HG03571 (cell line): ENCODE measurements around the gene FMNL3.
"Not testable (repeated sequence)": the region's sequence is repeated elsewhere in the genome, so short reads cannot be mapped to it uniquely, and the experiment has no call there.

Source experiments
- ATAC-seq: cut with Tn5 transposase; IDR thresholded peaks from one replicate; pipeline ENCODE4 v1.9.1; 2021; ENCODE audit not compliant: unreplicated experiment

The FMNL3 gene

GRCh38 chr12:49632986-49633702 is 74.1 kb downstream of the FMNL3 start:
- no peak for ATAC-seq

GRCh38 chr12:49632401-49632800 is 74.8 kb downstream of the FMNL3 start:
- ATAC-seq: no peak

- no peak for ATAC-seq
These were observed 75.8 kb downstream of the FMNL3 start for GRCh38 chr12:49631336-49631907.

GRCh38 chr12:49627752-49628360 is 79.3 kb downstream of the FMNL3 start:
- no peak for ATAC-seq

DNA sequence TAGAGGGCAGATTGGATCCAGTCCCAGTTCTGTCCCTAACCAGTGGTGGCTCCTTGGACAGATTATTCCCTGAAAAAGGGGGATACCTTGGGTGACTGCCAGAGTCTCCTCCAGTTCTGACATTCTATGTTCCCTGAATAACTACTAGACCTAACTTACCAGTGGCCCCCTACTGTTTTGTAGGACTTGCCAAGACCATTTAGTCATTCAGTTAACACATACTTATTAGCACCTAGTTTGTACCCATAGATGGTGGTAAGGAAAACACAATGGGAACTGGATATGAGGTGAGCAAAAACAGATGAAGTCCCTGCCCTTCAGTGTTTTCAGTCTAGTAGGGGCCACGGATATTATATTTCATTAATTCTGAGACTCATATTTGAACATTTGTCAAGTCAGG is 80.4 kb downstream of the FMNL3 start:
- no peak for ATAC-seq

GRCh38 chr12:49626169-49626835 is 80.9 kb downstream of the FMNL3 start:
- no peak for ATAC-seq

- no peak for ATAC-seq
These were observed 82.2 kb downstream of the FMNL3 start for GRCh38 chr12:49624921-49625577.

GRCh38 chr12:49623142-49623904 is 83.9 kb downstream of the FMNL3 start, which contains the start of gene PRPF40B:
TSS of gene PRPF40B (plus strand) at chr12:49623561. CDS start at chr12:49623591, 30 bp downstream.
- ATAC-seq: peak; percentile 71

- peak; percentile 34 for ATAC-seq
These were observed 84.6 kb downstream of the FMNL3 start for GRCh38 chr12:49622501-49623141.

- no peak for ATAC-seq
These were observed 85.3 kb downstream of the FMNL3 start for GRCh38 chr12:49621651-49622500.

- no peak for ATAC-seq
These were observed 87.9 kb downstream of the FMNL3 start for GRCh38 chr12:49619286-49619685.

DNA sequence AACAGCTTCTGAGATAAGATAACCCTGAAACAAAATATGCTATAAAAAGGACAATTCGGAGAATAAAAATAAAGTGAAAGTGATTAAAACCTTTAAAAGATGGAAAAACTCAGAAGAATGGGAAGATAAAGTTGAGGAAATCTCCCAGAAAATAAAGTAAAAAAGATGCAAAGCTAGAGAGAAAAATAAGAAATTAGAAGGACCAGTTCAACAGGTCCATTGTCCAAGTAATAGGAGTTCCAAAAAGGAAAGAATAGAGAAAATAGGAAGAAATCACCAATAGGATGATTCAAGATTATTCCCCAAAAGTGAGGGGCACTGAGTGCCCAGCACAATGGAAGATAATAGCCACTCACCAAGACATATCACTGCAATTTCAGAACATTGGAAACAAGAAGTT is 88.6 kb downstream of the FMNL3 start:
- no peak for ATAC-seq

DNA sequence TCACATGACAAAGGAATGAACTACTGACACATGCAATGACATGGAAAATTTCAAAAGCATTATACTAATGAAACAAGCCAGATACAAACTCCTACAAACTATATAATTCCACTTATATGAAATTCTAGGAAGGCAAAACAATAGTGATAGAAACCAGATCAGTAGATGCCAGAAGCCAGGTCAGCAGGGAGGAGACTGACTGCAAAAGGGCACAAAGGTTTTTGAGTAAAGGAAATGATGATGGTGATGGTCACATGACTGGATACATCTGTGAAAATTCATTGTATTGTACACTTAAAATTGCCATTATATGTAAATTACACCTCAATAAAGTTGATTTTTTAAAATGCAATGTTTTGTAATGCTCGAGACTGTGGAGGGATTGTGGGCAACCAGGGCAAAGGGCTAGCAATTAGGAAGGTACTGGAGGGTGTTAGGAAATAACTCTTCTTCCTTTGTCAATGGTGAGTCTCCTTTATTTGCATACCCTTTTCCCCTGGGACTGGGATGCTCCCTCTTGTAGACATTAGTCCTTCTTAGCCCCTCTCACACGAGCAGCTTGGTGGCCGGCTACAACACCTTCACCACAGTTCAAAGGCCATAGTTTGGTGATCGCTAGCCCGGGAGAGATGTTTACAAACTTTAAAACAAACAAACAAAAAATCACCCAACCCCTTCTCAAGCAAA is 90.5 kb downstream of the FMNL3 start:
- ATAC-seq: no peak

DNA sequence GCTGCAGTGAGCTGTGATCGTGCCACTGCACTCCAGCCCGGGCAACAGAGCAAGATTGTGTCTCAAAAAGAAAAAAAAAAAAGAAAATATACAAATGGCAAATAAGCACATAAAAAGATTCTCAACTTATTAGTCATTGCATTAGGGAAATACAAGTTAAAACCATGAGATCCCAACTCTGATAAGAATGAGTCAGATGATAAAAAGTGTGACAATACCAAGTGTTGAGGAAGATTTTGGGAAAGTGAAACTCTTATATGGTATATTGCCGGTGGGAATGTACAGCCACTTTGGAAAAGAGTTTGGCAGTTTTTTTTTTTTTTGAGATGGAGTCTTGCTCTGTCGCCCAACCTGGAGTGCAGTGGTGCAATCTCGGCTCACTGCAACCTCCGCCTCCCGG is 91.5 kb downstream of the FMNL3 start:
- no peak for ATAC-seq

- no peak for ATAC-seq
These were observed 95.0 kb downstream of the FMNL3 start for GRCh38 chr12:49612210-49612609.

DNA sequence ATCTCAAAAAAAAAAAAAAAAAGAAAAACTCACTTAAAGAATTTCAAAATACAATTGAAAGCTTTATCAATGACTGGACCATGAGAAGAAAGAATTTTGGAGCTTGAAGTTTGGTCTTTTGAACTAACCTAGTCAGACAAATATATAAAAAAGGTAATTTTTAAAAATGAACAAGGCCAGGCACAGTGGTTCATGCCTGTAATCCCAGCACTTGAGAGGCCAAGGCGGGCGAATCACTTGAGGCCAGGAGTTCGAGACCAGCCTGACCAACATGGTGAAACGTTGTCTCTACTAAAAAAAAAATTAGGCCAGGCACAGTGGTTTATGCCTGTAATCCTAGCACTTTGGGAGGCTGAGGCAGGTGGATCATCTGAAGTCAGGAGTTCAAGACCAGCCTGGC is 96.4 kb downstream of the FMNL3 start:
- ATAC-seq: not testable (repeated sequence)

DNA sequence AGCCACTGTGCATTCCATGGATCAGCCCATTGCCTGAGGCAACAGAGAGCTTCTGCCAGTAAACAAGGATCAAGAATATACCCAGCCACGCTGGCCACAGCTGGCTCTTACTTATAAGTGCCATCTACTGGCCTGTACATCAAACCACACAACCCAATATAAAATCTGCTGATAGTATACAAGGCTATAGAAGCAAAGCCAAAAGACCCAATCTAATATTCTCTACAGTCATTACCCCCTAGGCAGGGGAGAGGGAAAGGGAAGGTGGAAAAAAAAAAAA is 97.4 kb downstream of the FMNL3 start:
- no peak for ATAC-seq

DNA sequence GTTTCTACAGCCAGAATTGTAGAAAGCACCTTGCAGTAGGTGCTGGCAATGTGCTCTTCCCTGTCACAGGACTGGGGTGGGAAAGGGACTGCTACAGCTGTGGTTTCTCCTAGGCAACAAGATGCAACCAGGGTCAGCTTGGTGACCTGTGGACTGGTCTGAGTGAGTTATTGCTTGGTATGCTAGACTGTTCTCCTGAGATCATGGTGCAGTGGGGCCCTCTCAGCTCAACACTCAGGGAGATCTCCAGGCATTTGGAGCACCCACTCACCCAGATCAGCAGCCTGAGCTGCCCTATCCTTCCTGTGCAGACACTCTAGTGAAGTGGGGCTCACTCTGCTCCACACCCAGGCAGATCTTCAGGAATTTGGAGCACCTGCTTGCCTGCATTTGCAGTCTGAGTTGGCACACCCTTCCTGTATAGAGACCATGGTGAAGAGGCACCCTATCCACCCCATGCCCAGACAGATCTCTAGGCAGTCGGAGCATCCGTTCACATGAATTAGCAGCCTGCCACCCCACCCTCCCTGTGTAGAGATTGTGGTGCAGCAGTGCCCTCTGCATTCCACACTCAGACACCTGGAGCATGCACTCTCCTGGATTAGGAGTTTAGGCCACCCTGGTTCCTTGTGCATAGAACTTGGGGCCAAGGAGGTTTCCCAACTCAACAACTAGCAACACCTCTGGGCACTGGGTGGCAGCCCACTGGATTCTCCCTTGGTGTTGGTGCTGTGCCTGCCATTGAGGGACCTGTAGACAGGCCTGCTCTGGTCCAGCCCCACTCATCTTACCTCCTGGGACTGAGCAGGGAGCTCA is 97.9 kb downstream of the FMNL3 start:
- no peak for ATAC-seq
